WTC11 (cell line): ENCODE results near the gene POMT2.

Experiments
- ZNF416 ChIP-seq: fragments of 250-450 bp; sonication (Bioruptor Pico); IDR thresholded peaks from 2 replicates; pipeline ENCODE4 v1.9.0; 2021; ENCODE audit warnings: mild to moderate bottlenecking, inconsistent platforms
- TF ChIP-seq, protein P1 (sequence below): fragments of 200-600 bp; IDR thresholded peaks from 2 replicates; pipeline ENCODE4 v1.8.0; 2022; ENCODE audit warnings: antibody characterized with exemption
- TF ChIP-seq, protein P2 (sequence below): fragments of 250-450 bp; sonication (Bioruptor Pico); IDR thresholded peaks from 2 replicates; pipeline ENCODE4 v1.9.0; 2021; ENCODE audit warnings: mild to moderate bottlenecking
- TF ChIP-seq, protein P3 (sequence below): sonication (generic); formaldehyde crosslinking; IDR thresholded peaks from 2 replicates; pipeline ENCODE4 v1.8.0; 2022; ENCODE audit warnings: mild to moderate bottlenecking, missing genetic modification reagents
- TF ChIP-seq, protein P4 (sequence below): sonication (generic); formaldehyde crosslinking; conservative IDR thresholded peaks from 2 replicates; pipeline ENCODE4 v1.8.1; 2023; ENCODE audit warnings: mild to moderate bottlenecking, low read depth, missing genetic modification reagents, moderate library complexity

DNA sequence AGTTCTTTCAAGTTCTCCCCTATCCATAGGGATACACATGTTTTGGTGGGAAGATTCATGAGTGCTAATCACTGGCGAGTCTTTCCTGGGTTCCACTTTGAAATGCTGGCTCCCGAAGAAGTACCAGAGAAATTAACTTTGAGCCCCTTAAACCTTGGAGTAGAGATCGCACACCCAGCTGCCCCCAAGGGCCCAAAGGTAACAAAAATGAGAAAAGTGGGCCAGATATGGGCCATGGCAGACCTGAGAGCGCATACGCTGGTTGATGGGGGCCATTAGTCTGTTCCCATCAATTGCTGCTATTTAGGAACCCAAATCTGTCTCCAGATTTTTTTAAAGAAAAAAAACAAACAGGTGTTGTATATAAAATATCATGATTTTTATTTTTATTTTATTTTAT is 2.3 kb upstream of the POMT2 start:
- TF ChIP-seq, protein P1, sequence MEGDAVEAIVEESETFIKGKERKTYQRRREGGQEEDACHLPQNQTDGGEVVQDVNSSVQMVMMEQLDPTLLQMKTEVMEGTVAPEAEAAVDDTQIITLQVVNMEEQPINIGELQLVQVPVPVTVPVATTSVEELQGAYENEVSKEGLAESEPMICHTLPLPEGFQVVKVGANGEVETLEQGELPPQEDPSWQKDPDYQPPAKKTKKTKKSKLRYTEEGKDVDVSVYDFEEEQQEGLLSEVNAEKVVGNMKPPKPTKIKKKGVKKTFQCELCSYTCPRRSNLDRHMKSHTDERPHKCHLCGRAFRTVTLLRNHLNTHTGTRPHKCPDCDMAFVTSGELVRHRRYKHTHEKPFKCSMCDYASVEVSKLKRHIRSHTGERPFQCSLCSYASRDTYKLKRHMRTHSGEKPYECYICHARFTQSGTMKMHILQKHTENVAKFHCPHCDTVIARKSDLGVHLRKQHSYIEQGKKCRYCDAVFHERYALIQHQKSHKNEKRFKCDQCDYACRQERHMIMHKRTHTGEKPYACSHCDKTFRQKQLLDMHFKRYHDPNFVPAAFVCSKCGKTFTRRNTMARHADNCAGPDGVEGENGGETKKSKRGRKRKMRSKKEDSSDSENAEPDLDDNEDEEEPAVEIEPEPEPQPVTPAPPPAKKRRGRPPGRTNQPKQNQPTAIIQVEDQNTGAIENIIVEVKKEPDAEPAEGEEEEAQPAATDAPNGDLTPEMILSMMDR = no peak
- TF ChIP-seq, protein P2, sequence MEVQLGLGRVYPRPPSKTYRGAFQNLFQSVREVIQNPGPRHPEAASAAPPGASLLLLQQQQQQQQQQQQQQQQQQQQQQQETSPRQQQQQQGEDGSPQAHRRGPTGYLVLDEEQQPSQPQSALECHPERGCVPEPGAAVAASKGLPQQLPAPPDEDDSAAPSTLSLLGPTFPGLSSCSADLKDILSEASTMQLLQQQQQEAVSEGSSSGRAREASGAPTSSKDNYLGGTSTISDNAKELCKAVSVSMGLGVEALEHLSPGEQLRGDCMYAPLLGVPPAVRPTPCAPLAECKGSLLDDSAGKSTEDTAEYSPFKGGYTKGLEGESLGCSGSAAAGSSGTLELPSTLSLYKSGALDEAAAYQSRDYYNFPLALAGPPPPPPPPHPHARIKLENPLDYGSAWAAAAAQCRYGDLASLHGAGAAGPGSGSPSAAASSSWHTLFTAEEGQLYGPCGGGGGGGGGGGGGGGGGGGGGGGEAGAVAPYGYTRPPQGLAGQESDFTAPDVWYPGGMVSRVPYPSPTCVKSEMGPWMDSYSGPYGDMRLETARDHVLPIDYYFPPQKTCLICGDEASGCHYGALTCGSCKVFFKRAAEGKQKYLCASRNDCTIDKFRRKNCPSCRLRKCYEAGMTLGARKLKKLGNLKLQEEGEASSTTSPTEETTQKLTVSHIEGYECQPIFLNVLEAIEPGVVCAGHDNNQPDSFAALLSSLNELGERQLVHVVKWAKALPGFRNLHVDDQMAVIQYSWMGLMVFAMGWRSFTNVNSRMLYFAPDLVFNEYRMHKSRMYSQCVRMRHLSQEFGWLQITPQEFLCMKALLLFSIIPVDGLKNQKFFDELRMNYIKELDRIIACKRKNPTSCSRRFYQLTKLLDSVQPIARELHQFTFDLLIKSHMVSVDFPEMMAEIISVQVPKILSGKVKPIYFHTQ (CRISPR knock-in tag) = no peak
- TF ChIP-seq, protein P3, sequence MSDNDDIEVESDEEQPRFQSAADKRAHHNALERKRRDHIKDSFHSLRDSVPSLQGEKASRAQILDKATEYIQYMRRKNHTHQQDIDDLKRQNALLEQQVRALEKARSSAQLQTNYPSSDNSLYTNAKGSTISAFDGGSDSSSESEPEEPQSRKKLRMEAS = no peak
- TF ChIP-seq, protein P4, sequence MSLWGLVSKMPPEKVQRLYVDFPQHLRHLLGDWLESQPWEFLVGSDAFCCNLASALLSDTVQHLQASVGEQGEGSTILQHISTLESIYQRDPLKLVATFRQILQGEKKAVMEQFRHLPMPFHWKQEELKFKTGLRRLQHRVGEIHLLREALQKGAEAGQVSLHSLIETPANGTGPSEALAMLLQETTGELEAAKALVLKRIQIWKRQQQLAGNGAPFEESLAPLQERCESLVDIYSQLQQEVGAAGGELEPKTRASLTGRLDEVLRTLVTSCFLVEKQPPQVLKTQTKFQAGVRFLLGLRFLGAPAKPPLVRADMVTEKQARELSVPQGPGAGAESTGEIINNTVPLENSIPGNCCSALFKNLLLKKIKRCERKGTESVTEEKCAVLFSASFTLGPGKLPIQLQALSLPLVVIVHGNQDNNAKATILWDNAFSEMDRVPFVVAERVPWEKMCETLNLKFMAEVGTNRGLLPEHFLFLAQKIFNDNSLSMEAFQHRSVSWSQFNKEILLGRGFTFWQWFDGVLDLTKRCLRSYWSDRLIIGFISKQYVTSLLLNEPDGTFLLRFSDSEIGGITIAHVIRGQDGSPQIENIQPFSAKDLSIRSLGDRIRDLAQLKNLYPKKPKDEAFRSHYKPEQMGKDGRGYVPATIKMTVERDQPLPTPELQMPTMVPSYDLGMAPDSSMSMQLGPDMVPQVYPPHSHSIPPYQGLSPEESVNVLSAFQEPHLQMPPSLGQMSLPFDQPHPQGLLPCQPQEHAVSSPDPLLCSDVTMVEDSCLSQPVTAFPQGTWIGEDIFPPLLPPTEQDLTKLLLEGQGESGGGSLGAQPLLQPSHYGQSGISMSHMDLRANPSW (CRISPR knock-in tag) = no peak
- no peak for TF ChIP-seq ZNF416
